Trophoblast cell (in vitro differentiated cells and primary cell): ENCODE measurements around the gene CDH7. TPM values are rescaled to one million over a fixed set of nuclear protein-coding genes. Genes with fewer than 3 reads are reported as not detected.

Experiments used
- DNase-seq, 2 donors: peaks; one replicate each; pipeline ENCODE4 v3.0.0-alpha.2; 2016
- H2AFZ ChIP-seq: 2 replicates; pipeline ENCODE4 v1.6.1; 2013; ENCODE audit warnings: low read length, moderate library complexity, mild to moderate bottlenecking; ENCODE audit not compliant: insufficient read depth, poor library complexity
- H2AK5ac ChIP-seq: 2 replicates; pipeline ENCODE4 v1.6.1; 2013; ENCODE audit warnings: mild to moderate bottlenecking, low read length
- H2BK120ac ChIP-seq: 2 replicates; pipeline ENCODE4 v1.6.1; 2013; ENCODE audit warnings: low read length, mild to moderate bottlenecking, moderate library complexity; ENCODE audit not compliant: insufficient read depth, poor library complexity
- H2BK12ac ChIP-seq: 2 replicates; pipeline ENCODE4 v1.6.1; 2013; ENCODE audit warnings: mild to moderate bottlenecking, low read length, moderate library complexity
- H2BK5ac ChIP-seq: 2 replicates; pipeline ENCODE4 v1.6.1; 2013; ENCODE audit warnings: low read length, low read depth, moderate library complexity, mild to moderate bottlenecking; ENCODE audit not compliant: poor library complexity
- H3K14ac ChIP-seq: 2 replicates; pipeline ENCODE4 v1.6.1; 2013; ENCODE audit warnings: mild to moderate bottlenecking, low read length
- H3K18ac ChIP-seq: 2 replicates; pipeline ENCODE4 v1.6.1; 2013; ENCODE audit warnings: mild to moderate bottlenecking, low read length
- H3K23ac ChIP-seq: 2 replicates; pipeline ENCODE4 v1.6.1; 2013; ENCODE audit warnings: low read length
- H3K27ac ChIP-seq: 2 replicates; pipeline ENCODE4 v1.5.1; 2013; ENCODE audit warnings: low read depth, mild to moderate bottlenecking, inconsistent platforms, low read length, moderate library complexity
- H3K27me3 ChIP-seq: 2 replicates; pipeline ENCODE4 v1.6.1; 2013; ENCODE audit warnings: inconsistent platforms, mild to moderate bottlenecking, low read length, moderate library complexity; ENCODE audit not compliant: insufficient read depth
- H3K36me3 ChIP-seq, 2 experiments: 1 replicate in 1 of 2; 2 replicates in 1 of 2; pipeline ENCODE4 v1.6.1; 2013; ENCODE audit warnings: low read length in 2 of 2, mild to moderate bottlenecking in 2 of 2, moderate library complexity in 1 of 2; ENCODE audit not compliant: insufficient read depth in 2 of 2, control insufficient read depth in 1 of 2
- H3K4ac ChIP-seq: 2 replicates; pipeline ENCODE4 v1.6.1; 2013; ENCODE audit warnings: low read depth, mild to moderate bottlenecking, low read length, moderate library complexity
- H3K4me1 ChIP-seq, 2 experiments: 1 replicate in 1 of 2; 2 replicates in 1 of 2; pipeline ENCODE4 v1.6.1; 2013; ENCODE audit warnings: low read length in 2 of 2, mild to moderate bottlenecking in 2 of 2, moderate library complexity in 1 of 2; ENCODE audit not compliant: insufficient read depth in 2 of 2, control insufficient read depth in 1 of 2
- H3K4me2 ChIP-seq: 2 replicates; pipeline ENCODE4 v1.6.1; 2013; ENCODE audit warnings: inconsistent platforms, mild to moderate bottlenecking, low read length, moderate library complexity
- H3K4me3 ChIP-seq: 2 replicates; pipeline ENCODE4 v1.5.1; 2013; ENCODE audit warnings: mild to moderate bottlenecking, low read depth, low read length, inconsistent platforms
- H3K79me1 ChIP-seq: one replicate; pipeline ENCODE4 v1.6.1; 2013; ENCODE audit warnings: low read length
- H3K79me2 ChIP-seq: 2 replicates; pipeline ENCODE4 v1.6.1; 2013; ENCODE audit warnings: low read length, mild to moderate bottlenecking; ENCODE audit not compliant: control insufficient read depth, insufficient read depth, poor library complexity
- H3K9ac ChIP-seq: 2 replicates; pipeline ENCODE4 v1.6.1; 2013; ENCODE audit warnings: mild to moderate bottlenecking, low read length
- H3K9me3 ChIP-seq: 2 replicates; pipeline ENCODE4 v1.6.1; 2013; ENCODE audit warnings: low read depth, mild to moderate bottlenecking, control low read depth, inconsistent platforms, low read length; ENCODE audit not compliant: insufficient read depth
- H4K12ac ChIP-seq: 2 replicates; pipeline ENCODE4 v1.6.1; 2013; ENCODE audit warnings: low read depth, mild to moderate bottlenecking, low read length, moderate library complexity
- H4K8ac ChIP-seq: 2 replicates; pipeline ENCODE4 v1.6.1; 2013; ENCODE audit warnings: low read depth, mild to moderate bottlenecking, low read length, moderate library complexity
- H4K91ac ChIP-seq: one replicate; pipeline ENCODE4 v1.6.1; 2013; ENCODE audit warnings: low read depth, mild to moderate bottlenecking, low read length, moderate library complexity
- WGBS: extraction: QIAGEN DNeasy Blood & Tissue Kit; methylation state at CpG from one replicate; pipeline ENCODE4 v1.1.7; 2013; ENCODE audit warnings: missing lambda C conversion rate; ENCODE audit not compliant: insufficient read length, insufficient coverage; ENCODE audit errors: extremely low coverage; 5-methylcytosine and 5-hydroxymethylcytosine counted together
- polyA plus RNA-seq: library from polyadenylated mRNA; stranded (reverse); fragments of 200-250 nt; gene quantifications from 2 replicates; pipeline ENCODE4 v1.2.3, GENCODE V29; 2013

CDH7 gene
- polyA plus RNA-seq, result 0.73 and 0.76 TPM in 2 replicates

- Histone ChIP-seq H3K79me2 (no peaks in the 10 kb centered on the region), H3K14ac (no peak within 1 kb of the TSS), H2BK120ac (no peak within 1 kb of the TSS), H4K8ac (no peak within 1 kb of the TSS), H3K79me1 (no peaks in the 10 kb centered on the region), H3K4me3 (peak within 1 kb of the TSS; percentile 76), H3K36me3 (no peaks in the 10 kb centered on the region), H3K9me3 (no peaks in the 10 kb centered on the region), H2BK5ac (no peak within 1 kb of the TSS), H3K27me3 (peaks cover 3% of the 10 kb centered on the region), H4K12ac (no peak within 1 kb of the TSS), H3K23ac (no peak within 1 kb of the TSS), H2BK12ac (no peak within 1 kb of the TSS), H3K18ac (no peak within 1 kb of the TSS), H3K27ac (no peak within 1 kb of the TSS), H3K4me1 (peaks cover 8 to 10% of the 10 kb centered on the region in 2 experiments), H3K4me2 (peak within 1 kb of the TSS; percentile 83), H3K9ac (no peak within 1 kb of the TSS), H2AK5ac (no peak within 1 kb of the TSS), H2AFZ (peak within 1 kb of the TSS; percentile 66), H3K4ac (no peak within 1 kb of the TSS), H4K91ac (no peak within 1 kb of the TSS)
- no peak for DNase-seq
- no CpG with 5 or more reads among the region's 85 CpGs for WGBS
Observed at GRCh38 chr18:65750389-65751154, at the start of gene CDH7. Gene CDH7 (plus strand): TSS chr18:65751012. CDS start chr18:65762843, 11,831 bp downstream.

GRCh38 chr18:65704046-65704445 lies 46.8 kb upstream of the CDH7 start:
- Histone ChIP-seq H3K36me3 (no peaks in the 10 kb centered on the region), H4K8ac (no peak overlapping the region), H3K27ac (no peak overlapping the region), H4K91ac (no peak overlapping the region), H3K4ac (no peak overlapping the region), H3K4me1 (no peaks in the 10 kb centered on the region), H3K79me1 (no peaks in the 10 kb centered on the region), H3K4me2 (no peak overlapping the region), H3K9ac (no peak overlapping the region), H3K23ac (no peak overlapping the region), H3K79me2 (no peaks in the 10 kb centered on the region), H3K18ac (no peak overlapping the region), H3K14ac (no peak overlapping the region), H2AK5ac (no peak overlapping the region), H3K4me3 (no peak overlapping the region), H2AFZ (no peak overlapping the region), H2BK5ac (no peak overlapping the region), H3K9me3 (peaks cover 1% of the 10 kb centered on the region), H2BK12ac (no peak overlapping the region), H3K27me3 (no peaks in the 10 kb centered on the region), H2BK120ac (no peak overlapping the region), H4K12ac (no peak overlapping the region)
- WGBS, result no CpG with 5 or more reads among the region's 1 CpG
- no peak for DNase-seq

GRCh38 chr18:65706646-65707045 lies 44.2 kb upstream of the CDH7 start:
- Histone ChIP-seq H4K8ac (no peak overlapping the region), H3K27ac (no peak overlapping the region), H2AK5ac (no peak overlapping the region), H3K4ac (no peak overlapping the region), H2BK12ac (no peak overlapping the region), H3K4me2 (no peak overlapping the region), H3K4me3 (no peak overlapping the region), H3K23ac (no peak overlapping the region), H3K14ac (no peak overlapping the region), H3K36me3 (no peaks in the 10 kb centered on the region), H3K79me1 (no peaks in the 10 kb centered on the region), H2BK120ac (no peak overlapping the region), H2AFZ (no peak overlapping the region), H3K27me3 (no peaks in the 10 kb centered on the region), H3K4me1 (no peaks in the 10 kb centered on the region), H2BK5ac (no peak overlapping the region), H3K79me2 (no peaks in the 10 kb centered on the region), H3K9me3 (peaks cover 1% of the 10 kb centered on the region), H3K18ac (no peak overlapping the region), H3K9ac (no peak overlapping the region), H4K12ac (no peak overlapping the region), H4K91ac (no peak overlapping the region)
- no CpG with 5 or more reads among the region's 1 CpG for WGBS
- DNase-seq, result no peak

- WGBS, result no CpG with 5 or more reads among the region's 1 CpG
Observed at GRCh38 chr18:65711493-65711892, 39.3 kb upstream of the CDH7 start.

More at GRCh38 chr18:65711493-65711892, 39.3 kb upstream of the CDH7 start:
- H3K79me2 ChIP-seq, result no peaks in the 10 kb centered on the region
- no peaks in the 10 kb centered on the region for H3K4me1 ChIP-seq
- no peak overlapping the region for H4K8ac ChIP-seq
- no peaks in the 10 kb centered on the region for H3K79me1 ChIP-seq
- H2BK12ac ChIP-seq, result no peak overlapping the region
- no peak overlapping the region for H3K18ac ChIP-seq
- H3K27ac ChIP-seq, result no peak overlapping the region
- no peak overlapping the region for H3K23ac ChIP-seq
- H2BK5ac ChIP-seq, result no peak overlapping the region
- H3K36me3 ChIP-seq, result no peaks in the 10 kb centered on the region
- H4K12ac ChIP-seq, result no peak overlapping the region
- no peak overlapping the region for H3K9ac ChIP-seq
- H3K4me2 ChIP-seq, result no peak overlapping the region
- H4K91ac ChIP-seq, result no peak overlapping the region
- H3K9me3 ChIP-seq, result peaks cover 1% of the 10 kb centered on the region
- H2AFZ ChIP-seq, result no peak overlapping the region
- no peak overlapping the region for H2BK120ac ChIP-seq
- no peak overlapping the region for H3K14ac ChIP-seq
- no peak overlapping the region for H3K4ac ChIP-seq
- H3K4me3 ChIP-seq, result no peak overlapping the region
- DNase-seq, result no peak
- H2AK5ac ChIP-seq, result no peak overlapping the region
- H3K27me3 ChIP-seq, result no peaks in the 10 kb centered on the region
